ENCODE measurements around the gene CCNG2. TPM values are rescaled to one million over a fixed set of nuclear protein-coding genes. Genes with fewer than 3 reads are reported as not detected.

The CCNG2 gene
- total and polyA plus RNA-seq, 2 of the 4 experiments (the other 2 are of a cell fraction), result 11.3 to 14.9 TPM

DNA sequence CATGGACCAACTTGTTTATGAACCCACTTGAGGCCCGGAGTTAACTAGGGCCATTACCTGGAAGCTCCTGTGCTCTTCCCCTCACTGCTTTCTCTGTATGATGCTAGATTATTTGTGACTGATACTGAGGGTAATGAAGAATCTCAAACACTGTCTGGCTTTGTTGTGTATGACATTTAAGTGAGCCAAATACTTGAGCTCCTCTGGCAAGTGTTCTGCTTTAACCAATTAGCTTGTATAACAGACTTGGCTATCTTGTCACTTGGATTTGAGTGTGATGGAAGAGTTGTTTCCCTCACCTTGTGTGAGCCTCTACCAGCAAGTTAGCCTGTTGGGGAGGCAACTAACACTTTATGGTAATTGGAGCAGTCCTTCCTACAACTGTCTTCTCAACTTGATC is 42.7 kb downstream of the CCNG2 start:
- Histone ChIP-seq H3K27ac (ENCODE audit: insufficient read depth, low read length) (no peak overlapping the region), H3K4me2 (ENCODE audit: low read depth, low read length) (no peak overlapping the region), H3K79me1 (ENCODE audit: low read depth in 1 of 2, low read length in 2 of 2) (no peaks in the 10 kb centered on the region), H2AFZ (replicated peaks; ENCODE audit: low read length, poor library complexity) (no peak overlapping the region), H4K20me1 (ENCODE audit: insufficient read depth, low read length) (no peaks in the 10 kb centered on the region), H2AK9ac (replicated peaks; ENCODE audit: low read depth, low read length, poor library complexity) (no peak overlapping the region), H3K9me3 (ENCODE audit: control insufficient read depth, insufficient read depth, low read length) (peaks cover 1% of the 10 kb centered on the region; the same call in 1 of the 2 replicates), H2BK120ac (ENCODE audit: low read depth, low read length) (no peak overlapping the region), H2BK5ac (ENCODE audit: low read depth, low read length, poor library complexity, severe bottlenecking) (no peak overlapping the region), H3K4me1 (ENCODE audit: control insufficient read depth, insufficient read depth, low read length) (no peaks in the 10 kb centered on the region), H3K36me3 (ENCODE audit: control insufficient read depth, insufficient read depth, low read length) (no peaks in the 10 kb centered on the region), H2AK5ac (ENCODE audit: low read depth, low read length) (no peak overlapping the region), H3K18ac (ENCODE audit: low read depth, low read length) (no peak overlapping the region), H3K9me1 (ENCODE audit: insufficient read depth, low read length) (no peaks in the 10 kb centered on the region), H3K14ac (replicated peaks; ENCODE audit: low read depth, low read length) (no peak overlapping the region), H4K5ac (ENCODE audit: low read depth, low read length) (no peak overlapping the region), H2BK20ac (ENCODE audit: low read depth, low read length) (no peak overlapping the region), H3K4me3 (ENCODE audit: insufficient read depth, low read depth, low read length) (no peak overlapping the region), H3K56ac (ENCODE audit: extremely low read depth, insufficient read depth, low read length) (no peak overlapping the region), H4K8ac (ENCODE audit: low read depth in 2 of 2, low read length in 2 of 2) (no peak overlapping the region), H2BK15ac (ENCODE audit: low read depth, low read length) (no peak overlapping the region), H3K9ac (ENCODE audit: low read depth, low read length) (no peak overlapping the region), H3K4ac (ENCODE audit: low read depth, low read length) (no peak overlapping the region), H3K23ac (ENCODE audit: low read depth, low read length) (no peak overlapping the region), H4K91ac (ENCODE audit: insufficient read depth, low read depth, low read length) (no peak overlapping the region), H3K27me3 (ENCODE audit: control insufficient read depth, insufficient read depth, low read length) (peaks cover 44% of the 10 kb centered on the region)
- in situ Hi-C loops (cut with MboI; ENCODE audit: low sequenced_read_pairs) (loop anchor here (10.0 to 25.0 kb wide), 3 partner anchors 135 to 762 kb away; partner anchors contain the start of gene SHROOM3), dilution Hi-C loops (cut with HindIII; ENCODE audit: low sequenced_read_pairs, unreplicated experiment) (no loop called here), intact Hi-C loops (cut with micrococcal nuclease) (loop anchor here (5.0 kb wide), 2 partner anchors 447 to 767 kb away; no protein-coding TSS in a partner anchor)
- POLR2A ChIA-PET (ENCODE audit: unreplicated experiment), result no interaction called here
- no peak for TF ChIP-seq CEBPB (IDR thresholded peaks at IDR 0.05; ENCODE audit: low read depth, low read length)
- no peak for TF ChIP-seq RFX5 (IDR thresholded peaks at IDR 0.05; ENCODE audit: low read depth, low read length)
- no CpG with 5 or more reads among the region's 1 CpG for WGBS, 2 experiments (ENCODE audit: extremely low coverage in 2 of 2, insufficient read length in 1 of 2)
- BruUV-seq (replicated peaks), result no TSS peak
- ATAC-seq (ENCODE audit: low read depth) (no peak), DNase-seq (no peak)
- CTCF ChIA-PET, result interaction anchor here (1.1 kb wide), 1 partner anchor 104 kb away, joined by 3 read pairs; no protein-coding TSS in a partner anchor

All from IMR-90 (cell line).